Suppressor macrophage treated with lipopolysaccharide for 4 hours (primary cell): Measurements from ENCODE around the gene DLX4.

Source experiments
- DNase-seq: peaks from one replicate; pipeline ENCODE4 v3.0.0-alpha.2; 2020

DLX4 gene

GRCh38 chr17:49990921-49991320 is 21.9 kb downstream of the DLX4 start:
- no peak for DNase-seq

DNA sequence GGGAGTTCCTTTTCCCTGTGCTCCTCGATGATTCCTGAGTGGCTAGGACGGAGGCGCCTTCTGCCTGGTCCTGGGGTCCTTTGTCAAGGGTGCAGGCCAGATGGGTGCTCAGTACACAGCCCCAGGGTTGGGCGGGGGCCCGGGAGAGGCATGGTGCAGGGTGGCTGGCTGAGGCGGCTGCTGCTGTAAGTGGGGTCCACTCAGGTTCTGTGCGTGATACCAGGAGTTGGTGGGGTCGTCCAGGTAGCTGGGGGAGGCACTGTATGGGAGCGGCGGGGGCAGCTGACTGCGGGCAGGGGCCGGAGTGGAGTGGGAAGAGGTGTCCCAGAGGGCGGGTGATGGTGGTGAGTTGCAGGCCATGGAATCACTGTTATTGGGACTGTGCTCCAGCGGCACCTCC is 22.4 kb downstream of the DLX4 start:
- no peak for DNase-seq

DNA sequence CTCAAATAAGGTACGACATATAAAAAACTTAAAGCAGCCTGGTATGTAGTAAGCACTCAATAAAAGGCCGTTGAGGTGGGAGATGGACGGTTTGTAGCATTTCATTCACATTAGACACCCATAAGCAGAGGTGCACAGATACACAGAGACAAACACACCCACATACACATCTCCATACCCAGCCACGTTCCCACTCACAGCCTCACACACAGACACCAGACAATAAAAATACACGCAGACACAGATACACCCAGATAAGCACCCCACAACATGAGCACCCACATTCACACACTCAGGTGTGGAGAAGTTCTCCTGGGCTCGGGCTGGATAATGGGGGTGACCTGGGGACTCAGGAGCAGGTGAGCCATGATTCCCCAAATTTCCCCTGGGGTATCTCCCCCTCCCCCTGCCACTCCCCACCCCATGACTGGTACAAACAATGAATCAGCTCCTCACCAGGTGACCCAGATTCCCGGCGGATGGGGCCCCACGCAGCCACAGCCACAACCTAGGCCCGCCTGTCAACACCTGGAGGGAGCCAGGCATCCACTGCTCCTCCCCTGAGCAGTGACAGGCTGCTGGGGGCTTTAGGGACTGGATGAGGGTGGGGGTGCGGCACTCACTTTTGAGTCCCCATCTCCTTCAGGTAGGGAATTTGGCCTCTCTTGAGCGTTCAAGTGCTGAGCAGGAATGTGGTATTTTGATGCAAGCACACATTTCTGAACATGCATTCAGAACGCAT is 23.4 kb downstream of the DLX4 start:
- DNase-seq, result no peak

GRCh38 chr17:49992933-49993422 is 24.0 kb downstream of the DLX4 start:
- DNase-seq, result no peak

DNA sequence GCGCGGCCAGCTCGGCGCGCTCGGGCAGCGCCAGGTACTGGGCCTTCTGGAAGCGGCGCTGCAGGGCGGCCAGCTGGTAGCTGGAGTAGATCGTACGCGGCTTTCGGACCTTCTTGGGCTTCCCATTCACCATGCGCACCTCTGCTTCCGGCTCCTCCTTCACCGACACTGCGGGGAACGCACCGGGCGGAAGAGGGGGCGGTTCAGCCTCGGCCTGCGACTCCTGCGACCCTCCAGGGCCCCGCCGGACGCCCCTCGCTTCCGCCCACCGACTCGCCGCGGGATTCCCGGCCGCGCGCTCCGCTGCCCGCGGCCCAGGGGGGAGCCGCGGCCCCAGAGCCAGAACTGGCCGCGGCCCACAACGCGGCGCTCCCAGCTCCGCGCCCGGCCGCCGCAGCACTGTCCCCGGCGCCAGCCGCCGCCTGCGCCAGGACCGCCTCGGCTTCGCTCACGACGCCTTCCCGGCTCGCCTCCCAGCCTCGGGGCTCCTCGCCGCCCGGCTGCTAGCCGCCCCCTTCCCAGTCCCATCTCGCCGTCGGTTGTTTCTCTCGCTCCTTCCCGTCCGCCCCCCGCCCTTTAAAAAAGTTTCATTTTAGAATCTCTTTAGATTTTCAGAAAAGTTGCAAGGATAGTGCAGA is 24.6 kb downstream of the DLX4 start:
- no peak for DNase-seq

- DNase-seq, result no peak
Measured at GRCh38 chr17:49994085-49995054, 25.4 kb downstream of the DLX4 start.

DNA sequence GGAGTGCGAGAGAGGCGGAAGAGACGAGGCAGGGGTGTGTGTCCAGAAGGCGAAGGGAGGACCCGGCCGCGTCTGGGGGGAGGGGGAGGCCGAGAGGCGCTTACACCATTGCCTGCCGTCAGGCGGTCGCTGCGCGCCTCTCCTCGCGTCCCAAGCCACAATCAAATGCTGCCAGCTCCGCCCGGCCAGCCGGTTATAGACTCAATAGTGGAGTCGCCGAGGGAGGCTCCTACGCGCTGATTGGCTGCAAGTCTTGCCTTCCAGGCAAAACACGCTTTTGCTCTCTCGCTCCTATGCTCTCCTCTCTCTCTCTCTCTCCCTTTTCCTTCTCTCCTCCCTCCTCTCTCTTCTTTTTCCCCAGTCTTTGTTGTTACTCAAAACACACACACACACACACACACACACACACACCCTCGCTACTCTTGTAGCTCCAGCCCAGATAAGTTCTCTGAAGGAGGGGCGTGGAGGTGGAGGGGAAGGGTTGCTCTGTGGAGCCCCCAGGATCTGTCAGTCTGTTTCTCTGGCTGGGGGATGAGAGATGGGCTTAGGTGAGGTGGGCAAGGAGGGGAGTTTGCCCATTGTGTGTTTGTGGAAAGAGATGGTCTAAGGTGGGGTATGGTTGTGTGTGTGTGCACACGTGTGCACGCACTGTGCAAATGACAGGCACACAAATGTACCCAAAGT is 26.2 kb downstream of the DLX4 start, which contains the start of gene DLX3:
Gene DLX3 (minus strand): TSS at position 170 of the 684 bp plus-strand sequence. CDS start 226 bp downstream, outside the sequence.
- peak; percentile 57 for DNase-seq

DNA sequence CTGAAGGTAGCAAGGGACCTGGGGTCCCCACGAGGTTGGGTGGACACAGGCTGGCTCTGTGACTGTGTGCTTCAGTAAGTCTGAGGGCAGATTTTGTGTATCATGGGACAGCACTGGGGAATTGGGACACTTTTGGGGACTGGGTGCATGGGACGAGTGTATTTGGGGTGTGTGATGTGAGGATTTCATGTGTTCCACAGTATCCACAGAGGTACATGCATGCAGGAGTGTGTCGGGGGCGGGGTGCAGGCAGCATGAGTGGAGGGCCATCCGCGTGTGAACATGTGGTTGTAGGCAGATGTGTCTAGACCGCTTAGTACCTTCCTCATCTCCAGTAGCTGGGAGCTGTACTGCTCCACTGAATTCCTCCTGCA is 27.1 kb downstream of the DLX4 start:
- DNase-seq, result no peak

GRCh38 chr17:49996495-49997300 is 27.7 kb downstream of the DLX4 start:
- peak; percentile 72 for DNase-seq

DNA sequence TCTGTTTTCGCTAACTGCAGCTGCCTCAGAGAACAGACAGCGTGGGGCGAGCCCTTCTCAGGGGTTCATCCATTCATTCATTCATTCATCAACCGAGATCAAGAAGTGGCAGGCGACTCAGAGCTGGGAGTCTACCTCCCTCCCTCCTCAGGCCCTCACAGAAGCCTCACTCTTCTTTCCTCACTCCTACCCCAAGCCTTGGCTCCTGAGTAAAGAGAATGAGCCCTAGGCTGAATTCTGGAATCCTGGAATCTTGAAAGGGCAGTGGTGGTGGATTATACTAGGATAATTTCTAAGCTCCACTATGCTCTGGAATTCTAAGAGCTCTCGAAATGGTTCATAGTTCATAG is 28.3 kb downstream of the DLX4 start:
- no peak for DNase-seq

DNA sequence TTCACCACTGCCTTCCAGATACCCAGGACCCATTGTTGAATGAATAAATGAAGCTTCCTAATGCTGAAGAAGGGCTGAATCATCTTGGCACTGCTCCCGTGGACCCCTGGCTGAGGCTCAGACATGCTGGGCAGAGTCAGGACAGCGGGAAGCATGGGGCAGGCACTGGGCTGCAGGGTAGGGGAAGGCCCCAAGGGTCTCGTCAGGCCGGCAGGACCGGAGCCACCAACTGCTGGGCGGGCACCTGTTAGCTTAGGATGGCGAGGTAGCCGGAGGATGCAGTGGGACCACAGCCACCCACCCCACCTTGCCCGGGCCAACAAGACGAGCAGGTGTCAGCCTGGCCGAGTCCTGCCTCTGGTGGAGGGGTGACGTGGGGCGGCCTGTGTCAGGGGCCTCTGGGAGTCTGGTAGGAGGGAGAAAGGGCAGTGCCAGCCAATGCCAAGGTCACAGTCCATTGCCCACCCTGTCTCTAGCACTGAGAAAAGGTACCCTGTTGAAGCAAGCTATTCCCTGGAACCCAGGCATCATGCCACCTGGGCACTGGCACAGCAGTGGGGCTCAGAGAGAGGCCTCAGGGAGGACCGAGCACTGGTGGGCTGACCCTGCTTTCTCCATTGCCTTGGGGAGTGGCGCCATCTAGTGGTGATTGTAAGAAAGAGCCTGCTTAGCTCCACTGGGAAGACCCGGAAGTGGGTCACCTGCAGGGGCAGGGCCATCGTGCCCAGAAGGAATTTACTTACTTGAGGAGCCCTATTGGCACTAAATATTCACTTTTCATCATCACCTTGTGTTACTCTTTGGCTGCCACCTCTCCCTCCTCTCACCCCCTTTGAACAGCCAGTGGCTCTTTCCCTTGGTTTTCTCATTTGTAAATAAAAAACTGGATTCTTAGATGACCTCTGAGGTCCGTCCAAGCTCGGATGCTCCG is 29.0 kb downstream of the DLX4 start:
- peak; percentile 94 for DNase-seq

- DNase-seq, result no peak
Measured at GRCh38 chr17:49998836-49999511, 30.0 kb downstream of the DLX4 start.

DNA sequence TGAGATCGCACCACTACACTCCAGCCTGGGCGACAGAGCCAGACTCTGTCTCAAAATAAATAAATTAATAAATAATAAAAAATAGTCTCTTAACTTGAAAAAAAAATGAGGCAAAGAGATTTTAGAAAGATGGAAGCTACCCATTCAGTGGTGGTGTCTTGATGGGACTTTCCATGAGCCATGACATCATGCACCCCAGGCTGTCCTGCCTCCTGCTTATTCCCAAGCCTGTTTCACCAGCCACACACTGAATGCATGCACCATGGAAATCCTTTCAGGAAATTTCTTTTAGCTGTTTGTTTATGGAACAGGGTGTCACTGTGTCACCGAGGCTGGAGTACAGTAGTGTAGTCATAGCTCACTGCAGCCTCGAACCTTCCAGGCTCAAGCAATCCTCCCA is 34.9 kb downstream of the DLX4 start:
- DNase-seq, result no peak

GRCh38 chr17:50009282-50009681 is 40.3 kb downstream of the DLX4 start:
- no peak for DNase-seq

DNA sequence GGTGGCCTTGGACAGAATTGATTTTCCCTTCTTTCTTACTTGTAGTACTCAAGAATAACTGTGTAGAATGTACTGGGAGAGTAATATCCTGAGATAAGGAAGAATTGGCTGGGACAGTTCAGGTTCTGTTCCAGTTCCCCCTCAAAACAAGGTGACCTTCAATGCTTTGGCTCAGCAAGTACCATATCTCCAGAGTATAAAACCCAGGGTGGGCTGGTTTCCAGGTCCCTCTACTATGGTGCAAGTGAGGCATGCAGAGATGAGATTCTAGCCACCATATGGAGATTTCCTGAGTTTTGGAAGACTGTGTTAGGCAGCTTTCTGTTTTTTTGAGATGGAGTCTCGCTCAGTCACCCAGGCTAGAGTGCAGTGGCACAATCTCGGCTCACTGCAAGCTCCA is 44.1 kb downstream of the DLX4 start:
- no peak for DNase-seq

GRCh38 chr17:50014471-50015088 is 45.6 kb downstream of the DLX4 start:
- DNase-seq, result no peak

DNA sequence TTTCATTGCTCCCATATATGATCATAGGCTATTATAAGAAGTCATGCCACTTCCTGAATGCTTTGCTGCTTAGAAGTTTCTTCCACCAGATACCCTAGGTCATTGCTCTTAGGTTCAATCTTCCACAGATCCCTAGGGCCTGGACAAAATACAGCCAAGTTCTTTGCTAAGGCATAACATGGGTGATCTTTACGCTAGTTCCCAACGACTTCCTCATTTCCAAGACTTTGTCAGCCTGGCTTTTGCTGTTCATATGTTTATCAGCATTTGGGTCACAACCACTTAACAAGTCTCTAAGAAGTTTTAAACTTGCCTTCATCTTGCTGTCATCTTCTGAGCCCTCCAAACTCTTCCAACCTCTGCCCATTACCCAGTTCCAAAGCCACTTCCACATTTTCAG is 46.2 kb downstream of the DLX4 start:
- DNase-seq, result no peak

DNA sequence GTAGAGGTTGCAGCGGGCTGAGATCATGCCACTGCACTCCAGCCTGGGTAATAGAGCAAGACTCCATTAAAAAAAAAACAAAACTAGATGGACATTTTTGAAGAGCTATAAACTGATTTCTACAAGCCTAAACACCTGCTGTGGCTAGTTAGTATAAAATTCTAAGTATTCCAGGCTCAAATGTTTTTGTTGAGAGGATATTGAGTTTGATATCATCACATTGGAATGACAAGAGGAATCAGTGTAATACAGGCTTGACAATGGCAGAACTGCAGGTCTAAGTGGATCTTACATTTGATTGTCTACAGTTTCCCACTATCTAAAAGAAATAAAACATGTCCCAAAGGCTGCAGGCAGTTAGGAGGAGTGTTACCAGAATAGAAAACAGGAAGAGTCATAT is 49.9 kb downstream of the DLX4 start:
- DNase-seq, result no peak

GRCh38 chr17:50020841-50021599 is 52.0 kb downstream of the DLX4 start:
- DNase-seq, result peak; percentile 59
